Nephron (organoid): ENCODE measurements around the gene RNFT1.
"Not testable (repeated sequence)": the region's sequence is repeated elsewhere in the genome, so short reads cannot be mapped to it uniquely, and the experiment has no call there.

ENCODE experiments used
- H3K27ac Mint-ChIP-seq, 3 experiments: 2 replicates each; pipeline ENCODE4 v1.8.0; 2020; ENCODE audit warnings: mixed read lengths in 3 of 3, mild to moderate bottlenecking in 2 of 3, moderate library complexity in 1 of 3
- H3K27me3 Mint-ChIP-seq: 2 replicates; pipeline ENCODE4 v1.8.0; 2021; ENCODE audit warnings: low read depth, mild to moderate bottlenecking, moderate library complexity, mixed read lengths
- H3K36me3 Mint-ChIP-seq: 2 replicates; pipeline ENCODE4 v1.8.0; 2020; ENCODE audit warnings: low read depth, mixed read lengths
- H3K4me1 Mint-ChIP-seq: 2 replicates; pipeline ENCODE4 v1.8.0; 2020; ENCODE audit warnings: mixed read lengths
- H3K4me3 Mint-ChIP-seq, 3 experiments: 2 replicates each; pipeline ENCODE4 v1.8.0; 2020; ENCODE audit warnings: mild to moderate bottlenecking in 3 of 3, mixed read lengths in 3 of 3, moderate library complexity in 2 of 3
- H3K9me3 Mint-ChIP-seq: 2 replicates; pipeline ENCODE4 v1.8.0; 2020; ENCODE audit warnings: mixed read lengths
- TF ChIP-seq, protein P1 (sequence below), 3 experiments: fragments of 200-600 bp; sonication (generic); IDR thresholded peaks; one replicate each; pipeline ENCODE4 v1.5.0; 2021; ENCODE audit warnings: antibody characterized with exemption in 3 of 3; ENCODE audit not compliant: unreplicated experiment in 3 of 3

The RNFT1 gene

DNA sequence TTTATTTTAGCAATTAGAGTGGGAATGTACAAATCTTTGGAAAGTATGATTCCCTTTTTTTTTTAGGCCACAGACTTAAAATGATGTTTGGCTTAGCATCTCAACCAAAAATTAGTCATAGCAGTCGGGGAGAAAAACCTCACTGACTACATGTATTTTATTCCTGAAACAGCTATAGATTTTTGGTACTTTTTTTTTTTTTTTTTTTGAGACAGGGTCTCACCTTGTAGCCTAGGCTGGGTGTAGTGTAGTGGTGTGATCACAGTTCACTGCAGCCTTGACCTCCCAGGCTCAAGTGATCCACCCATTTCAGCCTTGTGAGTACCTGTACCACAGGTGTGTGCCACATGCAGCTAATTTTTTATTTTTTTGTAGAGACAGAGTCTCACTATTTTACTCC, 23.4 kb downstream of the RNFT1 start:
- Mint-ChIP-seq H3K4me3 (no peak overlapping the region), H3K36me3 (peaks cover 50% of the 10 kb centered on the region), H3K4me1 (no peaks in the 10 kb centered on the region), H3K9me3 (no peaks in the 10 kb centered on the region), H3K27ac (no peak overlapping the region), H3K27me3 (no peaks in the 10 kb centered on the region)
- TF ChIP-seq, protein P1, sequence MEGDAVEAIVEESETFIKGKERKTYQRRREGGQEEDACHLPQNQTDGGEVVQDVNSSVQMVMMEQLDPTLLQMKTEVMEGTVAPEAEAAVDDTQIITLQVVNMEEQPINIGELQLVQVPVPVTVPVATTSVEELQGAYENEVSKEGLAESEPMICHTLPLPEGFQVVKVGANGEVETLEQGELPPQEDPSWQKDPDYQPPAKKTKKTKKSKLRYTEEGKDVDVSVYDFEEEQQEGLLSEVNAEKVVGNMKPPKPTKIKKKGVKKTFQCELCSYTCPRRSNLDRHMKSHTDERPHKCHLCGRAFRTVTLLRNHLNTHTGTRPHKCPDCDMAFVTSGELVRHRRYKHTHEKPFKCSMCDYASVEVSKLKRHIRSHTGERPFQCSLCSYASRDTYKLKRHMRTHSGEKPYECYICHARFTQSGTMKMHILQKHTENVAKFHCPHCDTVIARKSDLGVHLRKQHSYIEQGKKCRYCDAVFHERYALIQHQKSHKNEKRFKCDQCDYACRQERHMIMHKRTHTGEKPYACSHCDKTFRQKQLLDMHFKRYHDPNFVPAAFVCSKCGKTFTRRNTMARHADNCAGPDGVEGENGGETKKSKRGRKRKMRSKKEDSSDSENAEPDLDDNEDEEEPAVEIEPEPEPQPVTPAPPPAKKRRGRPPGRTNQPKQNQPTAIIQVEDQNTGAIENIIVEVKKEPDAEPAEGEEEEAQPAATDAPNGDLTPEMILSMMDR (IDR thresholded peaks at IDR 0.05; ENCODE audit: unreplicated experiment in 3 of 3), result no peak

DNA sequence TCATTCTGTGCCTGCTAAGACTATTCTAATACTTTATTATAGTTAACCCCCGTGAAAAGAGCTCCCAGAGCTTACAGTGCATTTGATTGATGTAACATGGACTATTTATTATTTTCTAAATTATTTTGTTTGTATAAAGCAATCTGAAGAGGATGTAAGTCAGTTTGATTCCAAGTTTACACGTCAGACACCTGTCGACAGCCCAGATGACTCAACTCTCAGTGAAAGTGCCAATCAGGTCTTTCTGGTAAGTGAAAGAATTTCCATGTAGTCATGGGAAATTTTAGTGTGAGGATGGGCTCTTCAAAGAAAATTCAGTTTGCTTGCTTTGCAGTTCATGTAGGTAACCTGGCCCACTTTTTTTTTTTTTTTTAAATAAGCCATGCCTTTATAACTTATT, 23.8 kb downstream of the RNFT1 start:
- not testable (repeated sequence) for H3K9me3 Mint-ChIP-seq, H3K27me3 Mint-ChIP-seq, H3K4me3 Mint-ChIP-seq, H3K4me1 Mint-ChIP-seq, H3K27ac Mint-ChIP-seq
- H3K36me3 Mint-ChIP-seq, result peaks cover 49% of the 10 kb centered on the region

DNA sequence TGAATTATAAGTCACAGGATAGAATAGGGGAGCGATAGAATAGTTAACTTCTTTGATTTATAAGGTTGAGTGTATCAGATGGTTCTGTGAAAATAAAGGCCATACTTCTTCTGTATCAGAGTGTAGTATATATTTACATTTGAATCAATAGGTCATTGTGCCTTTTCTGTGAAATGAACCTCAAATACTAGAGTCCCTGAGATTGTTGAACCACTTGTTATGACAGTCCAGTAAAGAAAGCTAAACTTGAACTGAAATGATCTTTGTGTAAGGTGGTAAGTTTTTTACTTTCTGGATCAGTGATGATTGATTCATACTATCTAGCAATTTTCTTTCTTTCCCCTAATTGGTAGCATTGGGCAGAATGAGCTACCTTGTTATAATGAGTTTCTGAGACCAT, 31.2 kb downstream of the RNFT1 start:
- not testable (repeated sequence) for H3K27ac Mint-ChIP-seq, H3K27me3 Mint-ChIP-seq, H3K9me3 Mint-ChIP-seq, H3K4me3 Mint-ChIP-seq, H3K4me1 Mint-ChIP-seq
- peaks cover 63% of the 10 kb centered on the region for H3K36me3 Mint-ChIP-seq

DNA sequence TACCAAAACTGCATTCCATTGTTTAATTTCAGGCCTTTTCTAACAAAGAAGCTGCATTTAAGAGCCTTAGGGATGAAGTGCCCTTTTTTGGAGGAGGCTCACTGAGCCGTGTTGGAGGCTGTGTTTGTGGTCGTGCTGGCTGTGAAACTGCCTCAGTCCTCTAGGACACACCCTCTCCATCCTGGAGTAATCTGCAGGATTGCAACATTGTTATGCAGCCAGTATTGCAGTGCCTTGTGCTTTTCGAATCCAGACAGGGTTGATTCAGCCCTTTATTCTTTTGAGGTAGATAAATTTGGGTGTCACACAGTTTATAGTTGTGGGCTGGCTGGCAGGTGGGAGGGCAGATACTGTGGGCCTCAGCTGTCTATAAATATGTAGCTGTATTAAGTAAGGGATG, 33.8 kb downstream of the RNFT1 start:
- not testable (repeated sequence) for H3K27me3 Mint-ChIP-seq, H3K9me3 Mint-ChIP-seq, H3K4me1 Mint-ChIP-seq, H3K27ac Mint-ChIP-seq, H3K4me3 Mint-ChIP-seq
- peaks cover 69% of the 10 kb centered on the region for H3K36me3 Mint-ChIP-seq

DNA sequence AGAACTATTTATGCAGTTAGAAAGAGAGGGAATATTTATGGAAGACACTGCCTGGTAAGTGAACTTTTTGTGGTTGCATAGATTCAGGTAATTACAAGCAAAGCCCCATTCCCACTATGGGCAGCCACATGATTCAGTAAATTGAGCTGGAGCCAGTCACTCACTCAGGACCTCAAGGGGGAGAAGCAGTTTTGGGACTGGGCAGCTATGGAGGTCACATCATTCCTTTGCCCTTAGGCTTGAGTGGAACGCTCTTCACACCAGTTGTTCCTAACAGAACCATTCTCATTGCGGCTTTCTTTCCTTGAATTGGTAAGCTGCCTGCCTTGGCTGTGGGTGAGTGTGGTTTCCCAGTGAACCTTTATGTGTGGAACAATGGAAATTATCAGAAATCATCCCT, 34.4 kb downstream of the RNFT1 start:
- not testable (repeated sequence) for H3K9me3 Mint-ChIP-seq, H3K4me1 Mint-ChIP-seq, H3K27me3 Mint-ChIP-seq, H3K4me3 Mint-ChIP-seq, H3K27ac Mint-ChIP-seq
- H3K36me3 Mint-ChIP-seq, result peaks cover 74% of the 10 kb centered on the region

DNA sequence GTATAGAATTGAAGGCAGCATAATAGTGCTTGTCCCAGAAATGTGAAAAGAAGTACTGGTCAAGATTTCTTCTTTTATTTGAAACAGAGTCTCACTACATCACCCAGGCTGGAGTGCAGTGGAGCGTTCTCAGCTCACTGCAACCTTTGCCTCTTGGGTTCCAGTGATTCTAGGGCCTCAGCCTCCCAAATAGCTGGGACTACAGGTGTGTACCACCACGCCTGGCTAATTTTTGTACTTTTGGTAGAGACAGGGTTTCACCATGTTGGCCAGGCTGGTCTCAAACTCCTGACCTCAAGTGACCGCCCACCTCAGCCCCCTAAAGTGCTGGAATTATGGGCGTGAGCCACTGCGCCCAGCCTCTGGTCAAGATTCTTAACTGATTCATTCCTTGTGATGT, 43.9 kb downstream of the RNFT1 start:
- not testable (repeated sequence) for H3K9me3 Mint-ChIP-seq, H3K4me3 Mint-ChIP-seq, H3K27me3 Mint-ChIP-seq, H3K27ac Mint-ChIP-seq, H3K4me1 Mint-ChIP-seq
- H3K36me3 Mint-ChIP-seq, result peaks cover 59% of the 10 kb centered on the region

DNA sequence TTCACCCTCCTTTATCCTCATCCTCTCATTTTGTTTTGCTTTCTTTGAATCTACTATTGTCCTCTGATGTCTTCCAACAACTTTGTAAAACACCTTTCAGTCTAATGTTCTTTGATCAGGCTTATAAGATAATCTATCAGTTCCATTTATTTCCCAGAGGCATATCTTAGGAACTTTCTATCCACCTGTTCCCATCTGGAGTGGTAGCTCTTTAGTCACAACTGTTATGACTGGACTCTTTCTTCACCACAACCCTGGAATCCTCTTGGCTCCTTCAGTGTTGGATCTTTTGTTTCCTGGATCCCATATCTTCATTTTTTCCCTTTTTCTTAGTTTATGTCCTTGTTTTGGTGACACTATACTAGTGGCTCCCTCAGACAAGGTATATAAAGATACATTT, 48.1 kb downstream of the RNFT1 start:
- no peaks in the 10 kb centered on the region for H3K9me3 Mint-ChIP-seq
- H3K27ac Mint-ChIP-seq, result no peak overlapping the region
- H3K4me1 Mint-ChIP-seq, result no peaks in the 10 kb centered on the region
- peaks cover 51% of the 10 kb centered on the region for H3K36me3 Mint-ChIP-seq
- TF ChIP-seq, protein P1 (IDR thresholded peaks at IDR 0.05; ENCODE audit: unreplicated experiment in 3 of 3), result no peak
- H3K27me3 Mint-ChIP-seq, result no peaks in the 10 kb centered on the region
- H3K4me3 Mint-ChIP-seq, result no peak overlapping the region

DNA sequence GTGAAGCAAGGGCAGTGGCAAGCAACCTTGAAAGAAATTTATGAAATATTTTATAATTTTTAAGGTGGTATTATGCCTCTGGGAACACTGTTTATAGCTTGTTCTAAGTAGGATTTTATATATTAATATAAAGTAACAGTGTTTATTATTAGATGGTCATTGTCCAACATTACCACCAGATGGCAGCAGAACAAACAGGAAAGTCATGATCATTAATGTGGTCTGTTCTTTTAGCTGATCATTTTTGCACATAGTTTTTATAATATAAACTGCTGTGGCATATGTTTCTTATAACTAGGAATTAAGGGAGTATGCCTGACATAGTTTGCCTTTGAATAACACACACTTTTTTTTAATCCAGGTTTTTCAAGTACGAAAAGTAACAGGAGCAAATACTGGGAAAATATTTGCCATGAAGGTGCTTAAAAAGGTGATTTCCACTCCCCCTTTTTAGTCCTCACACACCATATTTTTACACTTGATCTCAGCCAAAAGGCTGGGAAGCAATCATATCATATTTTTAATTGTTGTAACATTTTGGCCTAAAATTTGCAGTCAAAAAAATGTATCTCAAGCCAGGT, 50.2 kb downstream of the RNFT1 start:
- Mint-ChIP-seq H3K27me3 (no peaks in the 10 kb centered on the region), H3K9me3 (no peaks in the 10 kb centered on the region), H3K36me3 (peaks cover 48% of the 10 kb centered on the region), H3K27ac (no peak overlapping the region), H3K4me3 (no peak overlapping the region), H3K4me1 (no peaks in the 10 kb centered on the region)
- TF ChIP-seq, protein P1 (IDR thresholded peaks at IDR 0.05; ENCODE audit: unreplicated experiment in 3 of 3), result peak; percentile 59 to 69 (median 63)

DNA sequence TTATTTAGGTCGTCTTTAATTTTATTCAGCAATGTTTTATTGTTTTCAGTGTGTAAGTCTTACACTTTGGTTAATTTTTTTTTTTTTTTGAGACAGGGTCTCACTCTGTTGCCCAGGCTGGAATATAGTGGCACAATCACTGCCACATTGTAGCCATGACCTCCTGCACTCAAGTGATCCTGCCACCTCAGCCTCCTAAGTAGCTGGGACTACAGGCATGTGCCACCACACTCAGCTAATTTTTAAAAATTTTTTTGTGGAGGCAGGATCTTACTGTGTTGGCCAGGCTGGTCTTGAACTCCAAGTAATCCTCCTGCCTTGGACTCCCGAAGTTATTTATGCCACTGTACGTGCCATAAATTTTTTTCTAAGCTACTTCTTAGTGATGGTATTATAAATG, 57.1 kb downstream of the RNFT1 start:
- H3K4me1 Mint-ChIP-seq, result no peaks in the 10 kb centered on the region
- TF ChIP-seq, protein P1 (IDR thresholded peaks at IDR 0.05; ENCODE audit: unreplicated experiment in 3 of 3), result no peak
- H3K27me3 Mint-ChIP-seq, result no peaks in the 10 kb centered on the region
- H3K36me3 Mint-ChIP-seq, result peaks cover 30% of the 10 kb centered on the region
- no peaks in the 10 kb centered on the region for H3K9me3 Mint-ChIP-seq
- no peak overlapping the region for H3K4me3 Mint-ChIP-seq
- no peak overlapping the region for H3K27ac Mint-ChIP-seq
